H1 (cell line): ENCODE results near the gene GOSR1. TPM values are rescaled to one million over a fixed set of nuclear protein-coding genes. Genes with fewer than 3 reads are reported as not detected.
A peak's percentile ranks its signal among the peaks of the same experiment; 100 is the strongest.

Source experiments
- CTCF ChIA-PET: fragments of 300-600 bp; sonication (Branson Sonifier 250); formaldehyde crosslinking; loops from one replicate; lab custom pipeline; 2021; ENCODE audit not compliant: partially characterized antibody; lab: Charles Lee
- POLR2A ChIA-PET: fragments of 300-600 bp; sonication (Branson Sonifier 250); formaldehyde crosslinking; loops from one replicate; lab custom pipeline; 2021; ENCODE audit warnings: inconsistent platforms; ENCODE audit not compliant: partially characterized antibody; lab: Charles Lee
- DNase-seq, 2 experiments: peaks; one replicate each; pipeline versions ENCODE4 v3.0.0 to v3.0.0-alpha.2; 2010 to 2022; ENCODE audit warnings: low spot score in 2 of 2, low read depth in 1 of 2, mixed read lengths in 1 of 2
- FAIRE-seq: peaks from 2 replicates; lab custom pipeline; 2011; peaks lifted over from hg19 to GRCh38; lab: Jason Lieb, UNC
- H2AFZ ChIP-seq: 2 replicates; pipeline ENCODE4 v1.8.1; 2012; ENCODE audit warnings: low read length, inconsistent platforms
- H2AK5ac ChIP-seq: 2 replicates; pipeline ENCODE4 v1.6.1; 2013; ENCODE audit warnings: low read depth, low read length
- H2BK120ac ChIP-seq: replicated peaks from 2 replicates; pipeline ENCODE3; 2013; ENCODE audit warnings: low read depth, low read length, inconsistent platforms
- H2BK12ac ChIP-seq: 2 replicates; pipeline ENCODE4 v1.6.1; 2013; ENCODE audit warnings: low read depth, low read length
- H2BK15ac ChIP-seq: 2 replicates; pipeline ENCODE4 v1.6.1; 2013; ENCODE audit warnings: low read length
- H2BK20ac ChIP-seq: 2 replicates; pipeline ENCODE4 v1.6.1; 2013; ENCODE audit warnings: low read length
- H2BK5ac ChIP-seq: 2 replicates; pipeline ENCODE4 v1.6.1; 2013; ENCODE audit warnings: low read depth, low read length
- H3K14ac ChIP-seq: 2 replicates; pipeline ENCODE4 v1.6.1; 2013; ENCODE audit warnings: inconsistent platforms; ENCODE audit not compliant: insufficient read length
- H3K18ac ChIP-seq: 2 replicates; pipeline ENCODE4 v1.6.1; 2013; ENCODE audit warnings: low read length; ENCODE audit errors: extremely low read depth
- H3K23ac ChIP-seq: 2 replicates; pipeline ENCODE4 v1.6.1; 2013; ENCODE audit warnings: inconsistent platforms; ENCODE audit not compliant: insufficient read length
- H3K23me2 ChIP-seq: 2 replicates; pipeline ENCODE4 v1.6.1; 2013; ENCODE audit warnings: low read depth, low read length
- H3K27ac ChIP-seq: 2 replicates; pipeline ENCODE4 v1.6.1; 2011; ENCODE audit warnings: low read depth, low read length, inconsistent platforms
- H3K27me3 ChIP-seq, 4 experiments: replicated peaks in 1 of 4; 1 replicate in 1 of 4; 2 replicates in 3 of 4; pipeline versions ENCODE4 v1.6.1 to v1.8.1; 2011 to 2013; ENCODE audit warnings: low read length in 3 of 4, mild to moderate bottlenecking in 3 of 4, inconsistent platforms in 2 of 4, mixed read lengths in 2 of 4, moderate library complexity in 1 of 4; ENCODE audit not compliant: control insufficient read depth in 3 of 4, insufficient read depth in 3 of 4; ENCODE audit errors: extremely low read depth in 1 of 4
- H3K36me3 ChIP-seq, 4 experiments: 2 replicates each; pipeline versions ENCODE4 v1.6.1 to v1.8.1; 2011 to 2013; ENCODE audit warnings: mild to moderate bottlenecking in 4 of 4, low read length in 3 of 4, moderate library complexity in 2 of 4, control low read depth in 1 of 4, inconsistent platforms in 1 of 4; ENCODE audit not compliant: insufficient read depth in 4 of 4, control insufficient read depth in 2 of 4
- H3K4ac ChIP-seq: replicated peaks from 2 replicates; pipeline ENCODE3; 2013; ENCODE audit warnings: low read length, low read depth, mixed read lengths, inconsistent platforms; ENCODE audit not compliant: insufficient read length
- H3K4me1 ChIP-seq, 4 experiments: replicated peaks in 1 of 4; 1 replicate in 1 of 4; 2 replicates in 3 of 4; pipeline versions ENCODE4 v1.6.1 to v1.8.1; 2011 to 2013; ENCODE audit warnings: low read length in 3 of 4, inconsistent platforms in 2 of 4, mixed read lengths in 1 of 4; ENCODE audit not compliant: insufficient read depth in 4 of 4, control insufficient read depth in 3 of 4
- H3K4me2 ChIP-seq, 2 experiments: 2 replicates each; pipeline versions ENCODE4 v1.6.1 to v1.8.1; 2011 to 2013; ENCODE audit warnings: low read depth in 2 of 2, low read length in 2 of 2, control low read depth in 1 of 2, inconsistent platforms in 1 of 2, mild to moderate bottlenecking in 1 of 2; ENCODE audit not compliant: insufficient read depth in 1 of 2
- H3K4me3 ChIP-seq, 4 experiments: fragments of 200-600, 300-600 bp in 1 of 4; sonication (generic), shearing (Covaris generic), sonication (Bioruptor Twin) in 1 of 4; 2 replicates each; pipeline versions ENCODE4 v1.5.1 to v1.8.1; 2011 to 2016; ENCODE audit warnings: low read length in 4 of 4, low read depth in 3 of 4, control low read depth in 2 of 4, inconsistent platforms in 2 of 4, mild to moderate bottlenecking in 2 of 4, mixed read lengths in 1 of 4, moderate library complexity in 1 of 4; ENCODE audit not compliant: insufficient read depth in 2 of 4; ENCODE audit errors: extremely low read depth in 1 of 4
- H3K56ac ChIP-seq: replicated peaks from 2 replicates; pipeline ENCODE3; 2013; ENCODE audit warnings: low read depth, mild to moderate bottlenecking, mixed read lengths, low read length, inconsistent platforms; ENCODE audit not compliant: insufficient read length
- H3K79me1 ChIP-seq: 2 replicates; pipeline ENCODE4 v1.6.1; 2013; ENCODE audit warnings: low read depth, low read length, control low read depth
- H3K79me2 ChIP-seq, 2 experiments: 2 replicates each; pipeline versions ENCODE4 v1.6.1 to v1.8.1; 2012 to 2013; ENCODE audit warnings: low read length in 2 of 2, mild to moderate bottlenecking in 2 of 2, inconsistent platforms in 1 of 2; ENCODE audit not compliant: insufficient read depth in 2 of 2, control insufficient read depth in 1 of 2
- H3K9ac ChIP-seq, 4 experiments: replicated peaks in 1 of 4; 1 replicate in 1 of 4; 2 replicates in 3 of 4; pipeline versions ENCODE4 v1.6.1 to v1.8.1; 2011 to 2013; ENCODE audit warnings: low read depth in 3 of 4, low read length in 3 of 4, control low read depth in 2 of 4, mild to moderate bottlenecking in 2 of 4, moderate library complexity in 2 of 4, inconsistent platforms in 1 of 4; ENCODE audit errors: extremely low read depth in 1 of 4
- H3K9me3 ChIP-seq, 2 experiments: 2 replicates each; pipeline versions ENCODE4 v1.6.1 to v1.8.1; 2012 to 2013; ENCODE audit warnings: mild to moderate bottlenecking in 2 of 2, moderate library complexity in 2 of 2, control low read depth in 1 of 2, inconsistent platforms in 1 of 2, low read depth in 1 of 2, low read length in 1 of 2, mixed read lengths in 1 of 2; ENCODE audit not compliant: insufficient read depth in 2 of 2
- H4K20me1 ChIP-seq, 2 experiments: replicated peaks in 1 of 2; 2 replicates each; pipeline versions ENCODE3 to v1.8.1; 2011 to 2013; ENCODE audit warnings: inconsistent platforms in 2 of 2, low read length in 2 of 2, mild to moderate bottlenecking in 1 of 2; ENCODE audit not compliant: insufficient read depth in 2 of 2, control insufficient read depth in 1 of 2
- H4K5ac ChIP-seq: 2 replicates; pipeline ENCODE4 v1.6.1; 2013; ENCODE audit warnings: low read length, low read depth, mixed read lengths, inconsistent platforms; ENCODE audit not compliant: insufficient read length
- H4K8ac ChIP-seq: 2 replicates; pipeline ENCODE4 v1.8.0; 2013; ENCODE audit warnings: mild to moderate bottlenecking, moderate library complexity, low read length, inconsistent platforms; ENCODE audit not compliant: insufficient read depth; ENCODE audit errors: extremely low read depth
- H4K91ac ChIP-seq: replicated peaks from 2 replicates; pipeline ENCODE3; 2013; ENCODE audit warnings: low read length, mixed read lengths, inconsistent platforms; ENCODE audit not compliant: insufficient read length
- MAFK ChIP-seq: IDR thresholded peaks from 2 replicates; pipeline ENCODE4 v1.6.1; 2012; ENCODE audit warnings: low read depth, mild to moderate bottlenecking, improper control_type of control experiment, low read length
- whole genome bisulfite sequencing, 2 experiments: shearing (Covaris generic) in 1 of 2; methylation state at CpG; one replicate each; pipeline versions ENCODE4 v1.1.6 to v1.1.7; 2013 to 2015; ENCODE audit warnings: low lambda C conversion rate in 2 of 2, mixed read lengths in 2 of 2, inconsistent platforms in 1 of 2, low coverage in 1 of 2, missing lambda C conversion rate in 1 of 2; ENCODE audit not compliant: insufficient replicate concordance in 2 of 2, insufficient coverage in 1 of 2, insufficient read length in 1 of 2; ENCODE audit errors: extremely low coverage in 1 of 2, missing lambda C conversion rate in 1 of 2; 5-methylcytosine and 5-hydroxymethylcytosine counted together
- polyA plus RNA-seq, 7 experiments: library from polyadenylated mRNA; depleted of rRNA in 3 of 7; stranded (reverse) in 5 of 7; unstranded in 2 of 7; fragments of >200 nt in 5 of 7; fragments of 200-250 nt in 2 of 7; gene quantifications; 1 replicate in 5 of 7; 2 replicates in 1 of 7; 4 replicates in 1 of 7; pipeline versions ENCODE4 v1.2.1 to v1.2.3, GENCODE V29; 2011 to 2013; ENCODE audit warnings: missing spikeins in 2 of 7, mixed read lengths in 2 of 7
- total RNA-seq: library from RNA; stranded (reverse); fragmentation: NEBNext Ultra II Directional; extraction: Animal tissue kit (Norgen Biotek cat#: 25700); gene quantifications from 2 replicates; pipeline ENCODE4 v1.2.1, GENCODE V29; 2021

GOSR1 gene
- total and polyA plus RNA-seq, 2 of the 8 experiments (the other 6 are each of a cell fraction or from before 2014, with no cell fraction given) = 9.2 to 43.3 TPM

GRCh38 chr17:30549864-30550511 is 72.8 kb downstream of the GOSR1 start:
- no peak for FAIRE-seq
- WGBS, 2 experiments = 89% methylated on average over 15 of the region's 15 CpGs; no CpG with 5 or more reads in 1 of the 2 experiments
- no peaks in the 10 kb centered on the region for H3K79me1 ChIP-seq
- TF ChIP-seq MAFK = no peak
- TF ChIP-seq, all 59 proteins: peak for 0
- no peak overlapping the region for H3K27ac ChIP-seq
- no peaks in the 10 kb centered on the region for H3K36me3 ChIP-seq
- peak overlapping the region; percentile 65 for H4K91ac ChIP-seq
- no peak overlapping the region for H2BK120ac ChIP-seq
- H3K9me3 ChIP-seq = no peaks in the 10 kb centered on the region
- no peak overlapping the region for H3K56ac ChIP-seq
- no peak for DNase-seq
- ChIA-PET POLR2A (interaction anchor here (0.8 kb wide), 1 partner anchor 72 kb away, joined by 3 read pairs; no protein-coding TSS in a partner anchor), CTCF (interaction anchor here (1.2 kb wide), 1 partner anchor 8 kb away, joined by 3 read pairs; no protein-coding TSS in a partner anchor)
- H3K14ac ChIP-seq = no peak overlapping the region
- no peak overlapping the region for H3K18ac ChIP-seq
- no peaks in the 10 kb centered on the region for H3K4me1 ChIP-seq
- no peak overlapping the region for H2AFZ ChIP-seq
- H2BK5ac ChIP-seq = 0 out of 2 replicates have a peak overlapping the region, but pooled peaks have one; percentile 4
- H3K79me2 ChIP-seq = no peaks in the 10 kb centered on the region
- H4K20me1 ChIP-seq = no peaks in the 10 kb centered on the region
- H3K4ac ChIP-seq = no peak overlapping the region
- H3K4me2 ChIP-seq = no peak overlapping the region
- no peak overlapping the region for H2BK20ac ChIP-seq
- no peak overlapping the region for H4K5ac ChIP-seq
- H3K9ac ChIP-seq = no peak overlapping the region
- H2BK15ac ChIP-seq = no peak overlapping the region
- H3K23me2 ChIP-seq = no peaks in the 10 kb centered on the region
- H2AK5ac ChIP-seq = no peak overlapping the region
- no peak overlapping the region; the same call in 1 of the 2 replicates for H4K8ac ChIP-seq
- H2BK12ac ChIP-seq = no peak overlapping the region
- H3K23ac ChIP-seq = no peak overlapping the region
- no peaks in the 10 kb centered on the region for H3K27me3 ChIP-seq
- H3K4me3 ChIP-seq = no peak overlapping the region
